ENCODE data around the gene TMEM171. TPM values are rescaled to one million over a fixed set of nuclear protein-coding genes. Genes with fewer than 3 reads are reported as not detected.

Gene TMEM171
- total and polyA plus RNA-seq, 2 experiments from 2014 or later, result 1.9 to 2.9 TPM

GRCh38 chr5:73178265-73178664 lies 57.9 kb downstream of the TMEM171 start (continued):
- no peak for TF ChIP-seq ZNF462 (CRISPR knock-in tag; IDR thresholded peaks at IDR 0.05)
- no peak for TF ChIP-seq ETS1 (IDR thresholded peaks at IDR 0.05)

- H3F3A ChIP-seq (replicated peaks; ENCODE audit: low read depth), result no peaks in the 10 kb centered on the region
- H3K9me2 ChIP-seq (ENCODE audit: insufficient read depth), result 0 out of 2 replicates have a peak, but pooled peaks cover 3% of the 10 kb centered on the region
- Mint-ChIP-seq H3K9me3 (peaks cover 5% of the 10 kb centered on the region), H3K27me3 (ENCODE audit: insufficient read depth, low read depth, poor library complexity) (peaks cover 6% of the 10 kb centered on the region), H3K27ac (no peak overlapping the region), H3K4me1 (peaks cover 7% of the 10 kb centered on the region), H3K4me3 (no peak overlapping the region), H3K36me3 (ENCODE audit: low read depth) (peaks cover 5% of the 10 kb centered on the region; the same call in 2 of the 3 replicates)
- H3K36me3 ChIP-seq (ENCODE audit: insufficient read depth), result no peaks in the 10 kb centered on the region
- DNase-seq (ENCODE audit: low spot score), result no peak
- no peak overlapping the region for H3K4me3 ChIP-seq
- no peak overlapping the region for H3K27ac ChIP-seq (ENCODE audit: low read depth)
- TF ChIP-seq CREB1 (CRISPR knock-in tag; IDR thresholded peaks at IDR 0.05; ENCODE audit: low read depth), result no peak
- TF ChIP-seq NANOG (IDR thresholded peaks at IDR 0.05; ENCODE audit: borderline replicate concordance), result no peak
- TF ChIP-seq ZNF331 (CRISPR knock-in tag; IDR thresholded peaks at IDR 0.05; ENCODE audit: low read depth), result no peak
- no peak for TF ChIP-seq REST (IDR thresholded peaks at IDR 0.05; ENCODE audit: unreplicated experiment)
- no peak for TF ChIP-seq EZH2phosphoT487 (IDR thresholded peaks at IDR 0.05; ENCODE audit: unreplicated experiment)
- no peak for TF ChIP-seq ZNF114 (CRISPR knock-in tag; IDR thresholded peaks at IDR 0.05)
- TF ChIP-seq ETS1 (IDR thresholded peaks at IDR 0.05), result no peak
- no peaks in the 10 kb centered on the region for H3K27me3 ChIP-seq (ENCODE audit: insufficient read depth)
- H3K4me2 ChIP-seq, result no peak overlapping the region
- H3K79me2 ChIP-seq (replicated peaks; ENCODE audit: insufficient read depth), result no peaks in the 10 kb centered on the region
- no peaks in the 10 kb centered on the region for H4K20me1 ChIP-seq (replicated peaks; ENCODE audit: insufficient read depth)
- no peak overlapping the region for H2AFZ ChIP-seq
- no peaks in the 10 kb centered on the region for H3K4me1 ChIP-seq (ENCODE audit: insufficient read depth)
- no peak for ATAC-seq
Measured at GRCh38 chr5:73179730-73180129, 59.4 kb downstream of the TMEM171 start.
